Choroid plexus epithelial cell (primary cell): Measurements from ENCODE around the gene LCMT1.

Experiments
- DNase-seq: peaks from one replicate; pipeline ENCODE4 v3.0.0-alpha.2; 2010; ENCODE audit warnings: low read depth
- H3K4me3 ChIP-seq: 2 replicates; pipeline ENCODE4 v1.5.1; 2011; ENCODE audit warnings: low read depth, mild to moderate bottlenecking, control low read depth, low read length, moderate library complexity
- TF ChIP-seq, protein P1 (sequence below): conservative IDR thresholded peaks from 2 replicates; pipeline ENCODE4 v1.5.1; 2011; ENCODE audit warnings: low read depth, mild to moderate bottlenecking, control low read depth, inconsistent platforms, low read length, moderate library complexity

The LCMT1 gene

DNA sequence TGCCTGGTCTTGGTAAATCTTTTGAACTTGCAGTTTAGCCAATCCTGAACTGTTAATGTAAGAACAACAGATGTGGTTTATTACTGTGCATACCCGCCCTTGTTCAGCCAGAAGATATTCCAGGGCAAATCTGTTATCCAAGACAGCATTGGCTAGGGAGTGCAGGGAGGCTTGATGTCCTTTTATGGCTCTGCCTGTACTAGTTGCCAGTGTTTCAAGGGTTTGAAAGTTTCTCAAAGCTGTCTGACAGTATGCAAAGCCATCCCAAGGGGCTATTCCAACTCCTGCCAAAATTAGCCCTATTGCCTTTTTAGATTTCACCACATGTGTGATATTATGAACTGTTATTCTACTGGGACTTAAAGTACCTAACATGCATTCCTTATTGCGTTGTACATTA, 30.1 kb downstream of the LCMT1 start:
- TF ChIP-seq, protein P1, sequence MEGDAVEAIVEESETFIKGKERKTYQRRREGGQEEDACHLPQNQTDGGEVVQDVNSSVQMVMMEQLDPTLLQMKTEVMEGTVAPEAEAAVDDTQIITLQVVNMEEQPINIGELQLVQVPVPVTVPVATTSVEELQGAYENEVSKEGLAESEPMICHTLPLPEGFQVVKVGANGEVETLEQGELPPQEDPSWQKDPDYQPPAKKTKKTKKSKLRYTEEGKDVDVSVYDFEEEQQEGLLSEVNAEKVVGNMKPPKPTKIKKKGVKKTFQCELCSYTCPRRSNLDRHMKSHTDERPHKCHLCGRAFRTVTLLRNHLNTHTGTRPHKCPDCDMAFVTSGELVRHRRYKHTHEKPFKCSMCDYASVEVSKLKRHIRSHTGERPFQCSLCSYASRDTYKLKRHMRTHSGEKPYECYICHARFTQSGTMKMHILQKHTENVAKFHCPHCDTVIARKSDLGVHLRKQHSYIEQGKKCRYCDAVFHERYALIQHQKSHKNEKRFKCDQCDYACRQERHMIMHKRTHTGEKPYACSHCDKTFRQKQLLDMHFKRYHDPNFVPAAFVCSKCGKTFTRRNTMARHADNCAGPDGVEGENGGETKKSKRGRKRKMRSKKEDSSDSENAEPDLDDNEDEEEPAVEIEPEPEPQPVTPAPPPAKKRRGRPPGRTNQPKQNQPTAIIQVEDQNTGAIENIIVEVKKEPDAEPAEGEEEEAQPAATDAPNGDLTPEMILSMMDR: no peak
- no peak overlapping the region for H3K4me3 ChIP-seq
- no peak for DNase-seq

DNA sequence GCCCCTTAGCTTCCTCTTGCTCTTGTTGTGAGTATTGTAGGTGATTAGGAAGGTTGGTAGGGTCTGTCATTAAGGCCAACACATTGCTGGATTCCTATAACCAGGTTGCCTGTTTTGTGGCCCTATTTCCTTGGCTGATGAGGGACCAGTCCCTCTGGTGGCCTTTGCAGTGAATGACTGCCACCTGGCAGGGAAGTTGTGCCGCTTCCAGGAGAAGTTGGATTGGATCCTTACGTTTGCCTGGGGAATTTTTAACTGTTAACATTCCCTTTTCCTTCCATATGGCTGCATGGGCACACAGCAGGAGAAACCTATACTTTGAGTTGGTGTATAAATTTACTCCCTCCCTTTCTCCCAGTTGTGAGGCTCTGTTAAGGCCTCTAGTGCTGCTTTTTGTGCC, 32.4 kb downstream of the LCMT1 start:
- H3K4me3 ChIP-seq: no peak overlapping the region
- DNase-seq: no peak
- TF ChIP-seq, protein P1: peak; percentile 39

DNA sequence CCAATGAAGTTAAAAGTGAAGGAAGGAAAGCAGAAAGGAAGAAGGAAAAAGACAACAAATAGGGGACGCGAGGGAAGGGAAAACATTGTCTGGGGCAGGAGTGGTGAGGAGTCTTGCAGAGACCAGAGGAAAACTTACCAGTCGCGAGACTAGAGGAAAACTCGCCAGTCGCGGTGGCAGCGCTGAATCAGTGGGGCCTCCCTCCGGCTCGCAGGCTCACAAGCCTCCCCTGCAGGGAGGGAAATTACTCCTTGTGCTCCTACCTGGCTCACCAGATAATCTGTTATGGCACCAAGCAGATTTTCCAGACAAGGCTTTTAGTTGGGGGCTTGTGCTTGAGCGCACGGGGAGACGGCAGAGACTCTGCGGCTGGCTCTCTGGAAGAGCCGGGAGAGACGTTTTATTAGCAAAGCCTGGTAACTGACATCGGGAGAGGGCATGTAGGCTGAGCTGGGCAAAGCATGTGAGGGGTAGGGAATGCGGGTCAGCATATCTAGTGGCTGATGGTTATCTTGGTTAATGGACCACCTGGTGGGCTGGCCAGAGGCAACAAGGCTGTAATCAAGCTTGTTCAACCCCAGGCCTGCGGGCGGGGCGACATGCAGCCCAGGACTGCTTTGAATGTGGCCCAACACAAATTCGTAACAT, 37.1 kb downstream of the LCMT1 start:
- TF ChIP-seq, protein P1: peak; percentile 18
- H3K4me3 ChIP-seq: peak overlapping the region; percentile 10
- DNase-seq: peak; percentile 46

DNA sequence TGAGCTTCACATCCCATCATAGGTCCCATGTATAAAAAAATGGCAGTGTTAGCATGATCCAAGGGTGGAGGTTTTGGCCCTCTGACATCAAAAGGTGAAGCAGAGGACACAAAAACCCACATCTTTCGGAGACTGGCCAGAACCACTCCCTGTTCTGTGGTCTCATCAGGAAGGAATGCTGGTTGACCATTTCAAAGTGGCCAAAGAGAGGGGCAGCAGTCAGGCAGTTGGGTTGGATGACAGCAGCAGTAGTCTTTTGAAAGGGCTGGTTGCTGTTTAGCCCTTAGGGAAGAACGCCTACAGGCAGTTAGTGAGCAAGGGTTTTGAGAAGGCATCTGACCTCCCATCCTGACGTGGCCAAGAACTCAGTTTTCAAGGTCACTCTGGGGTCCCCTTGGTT, 40.5 kb downstream of the LCMT1 start:
- TF ChIP-seq, protein P1: no peak
- DNase-seq: peak; percentile 51
- H3K4me3 ChIP-seq: no peak overlapping the region

DNA sequence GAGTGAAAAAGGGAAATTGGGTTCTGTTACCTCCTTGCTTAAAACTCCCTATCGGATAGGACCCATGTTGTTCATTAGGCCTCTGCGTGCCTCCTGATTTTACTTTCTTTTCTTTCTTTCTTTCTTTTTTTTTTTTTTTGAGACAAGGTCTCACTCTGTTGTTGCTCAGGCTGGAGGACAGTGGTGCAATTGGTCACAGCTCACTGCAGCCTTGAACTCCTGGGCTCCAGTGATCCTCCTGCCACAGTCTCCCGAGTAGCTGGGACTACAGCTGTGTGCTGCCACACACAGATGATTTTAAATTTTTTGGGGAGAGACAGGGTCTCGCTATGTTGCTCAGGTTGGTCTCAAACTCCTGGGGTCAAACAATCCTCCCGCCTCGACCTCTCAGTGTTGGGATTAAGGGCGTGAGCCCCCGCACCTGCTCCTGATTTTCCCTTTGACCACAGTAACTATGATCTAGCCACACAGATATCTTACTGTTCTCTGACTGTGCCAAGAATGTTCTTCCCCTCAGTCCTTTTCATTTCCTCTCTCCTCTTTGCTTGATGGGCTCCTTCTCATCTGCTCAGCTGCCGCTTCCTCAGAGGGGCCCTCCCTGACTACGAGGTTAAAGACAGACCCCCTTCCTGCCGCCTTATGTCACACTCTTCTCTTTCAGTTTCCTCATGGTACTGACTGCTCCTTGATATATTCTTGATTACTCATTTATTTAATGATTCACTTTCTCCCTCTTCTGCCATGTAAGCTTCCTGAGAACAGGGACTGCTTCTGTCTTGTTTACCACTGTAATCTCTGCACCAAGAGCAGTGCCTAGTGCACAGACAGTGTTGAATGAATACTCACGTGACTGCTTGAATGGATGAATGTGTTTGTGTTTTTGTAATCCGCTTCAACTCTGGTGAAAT, 44.3 kb downstream of the LCMT1 start:
- DNase-seq: peak; percentile 39
- TF ChIP-seq, protein P1: no peak
- no peak overlapping the region for H3K4me3 ChIP-seq

DNA sequence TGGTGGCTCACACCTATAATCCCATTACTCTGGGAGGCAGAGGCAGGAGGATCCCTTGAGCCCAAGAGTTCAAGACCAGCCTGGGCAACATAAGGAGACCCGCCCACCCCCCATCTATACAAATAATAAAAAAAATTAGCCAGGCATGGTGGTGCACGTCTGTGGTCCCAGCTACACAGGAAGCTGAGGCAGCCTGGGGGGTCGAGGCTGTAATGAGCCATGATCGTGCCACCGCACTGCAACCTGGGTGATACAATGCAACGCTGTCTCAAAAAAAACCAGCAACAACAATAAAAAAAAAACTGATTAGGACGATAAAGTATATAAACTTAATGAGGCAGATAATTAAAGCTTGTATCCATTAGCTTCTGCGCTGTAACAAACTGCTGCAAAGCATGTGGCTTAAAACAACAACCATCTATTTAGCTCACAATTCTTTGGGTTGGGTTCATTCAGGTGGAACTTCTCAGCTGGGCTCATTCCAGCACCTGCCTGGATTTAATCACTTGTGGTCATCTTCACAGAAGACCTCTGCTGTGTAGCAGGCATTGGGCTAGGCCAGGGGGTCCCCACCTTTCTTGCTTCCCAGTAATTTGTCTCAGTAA, 45.8 kb downstream of the LCMT1 start:
- no peak overlapping the region for H3K4me3 ChIP-seq
- TF ChIP-seq, protein P1: no peak
- no peak for DNase-seq
